Endothelial cell of umbilical vein (primary cell): ENCODE measurements around the gene DRAP1.

Experiments
- CTCF ChIP-seq, 2 donors: IDR thresholded peaks; 1 replicate in 1 of 2; 2 replicates in 1 of 2; pipeline ENCODE4 v1.5.1; 2011; ENCODE audit warnings: low read length in 2 of 2, mild to moderate bottlenecking in 2 of 2, moderate library complexity in 2 of 2, control low read depth in 1 of 2, inconsistent platforms in 1 of 2, low read depth in 1 of 2; ENCODE audit not compliant: insufficient read depth in 1 of 2; ENCODE audit errors: extremely low read depth in 1 of 2
- EZH2 ChIP-seq: IDR thresholded peaks from 2 replicates; pipeline ENCODE4 v1.6.1; 2012; ENCODE audit warnings: borderline replicate concordance, low read depth, mild to moderate bottlenecking, moderate library complexity, low read length, inconsistent platforms; ENCODE audit not compliant: severe bottlenecking
- GATA2 ChIP-seq: IDR thresholded peaks from 2 replicates; pipeline ENCODE4 v1.7.0; 2011; ENCODE audit warnings: low read depth, mild to moderate bottlenecking, moderate library complexity, mixed read lengths, low read length; ENCODE audit not compliant: insufficient read length, insufficient read depth
- POLR2A ChIP-seq: IDR thresholded peaks from 2 replicates; pipeline ENCODE4 v1.6.1; 2012; ENCODE audit warnings: low read depth, mild to moderate bottlenecking, control low read depth, low read length
- POLR2AphosphoS5 ChIP-seq: IDR thresholded peaks from 2 replicates; pipeline ENCODE4 v1.6.1; 2012; ENCODE audit warnings: low read depth, mild to moderate bottlenecking, control low read depth, low read length, moderate library complexity; ENCODE audit not compliant: insufficient read depth

- TF ChIP-seq CTCF (IDR thresholded peaks at IDR 0.05; ENCODE audit: extremely low read depth in 1 of 2, insufficient read depth in 1 of 2, low read depth in 1 of 2, low read length in 2 of 2) (no peak), POLR2A (no peak), EZH2 (no peak), POLR2AphosphoS5 (no peak), GATA2 (no peak)
Observed at GRCh38 chr11:65934014-65934413, 14.8 kb downstream of the DRAP1 start.
